H1 (cell line): ENCODE measurements around the gene C2CD3. TPM values are rescaled to one million over a fixed set of nuclear protein-coding genes. Genes with fewer than 3 reads are reported as not detected.

Experiments used
- ATF2 ChIP-seq: IDR thresholded peaks from 2 replicates; pipeline ENCODE4 v1.6.1; 2012; ENCODE audit warnings: low read length, inconsistent platforms
- BCL11A ChIP-seq, 2 experiments: IDR thresholded peaks; one replicate each; pipeline ENCODE4 v1.6.1; 2011; ENCODE audit warnings: low read depth in 2 of 2, low read length in 2 of 2, mild to moderate bottlenecking in 2 of 2
- CBX8 ChIP-seq: fragments of 300-800, 300-1000 bp; sonication (generic); IDR thresholded peaks from 2 replicates; pipeline ENCODE4 v1.7.1; 2016; ENCODE audit warnings: low read depth, low read length, borderline replicate concordance
- CHD2 ChIP-seq: IDR thresholded peaks from 2 replicates; pipeline ENCODE4 v1.6.1; 2012; ENCODE audit warnings: low read length, improper control_type of control experiment
- CHD7 ChIP-seq: fragments of 300-600 bp; sonication (generic); IDR thresholded peaks from 2 replicates; pipeline ENCODE4 v1.7.1; 2012; ENCODE audit warnings: low read length, moderate library complexity, mild to moderate bottlenecking, inconsistent platforms; ENCODE audit not compliant: insufficient replicate concordance
- GTF2F1 ChIP-seq: IDR thresholded peaks from 2 replicates; pipeline ENCODE4 v1.6.1; 2012; ENCODE audit warnings: low read depth, low read length, improper control_type of control experiment, borderline replicate concordance
- MAFK ChIP-seq: IDR thresholded peaks from 2 replicates; pipeline ENCODE4 v1.6.1; 2012; ENCODE audit warnings: low read depth, mild to moderate bottlenecking, improper control_type of control experiment, low read length
- RAD21 ChIP-seq, 2 experiments: IDR thresholded peaks in 1 of 2; conservative IDR thresholded peaks in 1 of 2; 2 replicates each; pipeline ENCODE4 v1.6.1; 2011; ENCODE audit warnings: low read depth in 2 of 2, low read length in 2 of 2, improper control_type of control experiment in 1 of 2, inconsistent platforms in 1 of 2, mild to moderate bottlenecking in 1 of 2, moderate library complexity in 1 of 2
- RBBP5 ChIP-seq: IDR thresholded peaks from 2 replicates; pipeline ENCODE4 v1.7.1; 2012; ENCODE audit warnings: low read depth, mild to moderate bottlenecking, inconsistent platforms, low read length, moderate library complexity, borderline replicate concordance
- SIRT6 ChIP-seq: IDR thresholded peaks from one replicate; pipeline ENCODE4 v1.7.1; 2012; ENCODE audit warnings: low read length, inconsistent platforms
- polyA plus RNA-seq, 7 experiments: library from polyadenylated mRNA; depleted of rRNA in 3 of 7; stranded (reverse) in 5 of 7; unstranded in 2 of 7; fragments of >200 nt in 5 of 7; fragments of 200-250 nt in 2 of 7; gene quantifications; 1 replicate in 5 of 7; 2 replicates in 1 of 7; 4 replicates in 1 of 7; pipeline versions ENCODE4 v1.2.1 to v1.2.3, GENCODE V29; 2011 to 2013; ENCODE audit warnings: missing spikeins in 2 of 7, mixed read lengths in 2 of 7
- total RNA-seq: library from RNA; stranded (reverse); fragmentation: NEBNext Ultra II Directional; extraction: Animal tissue kit (Norgen Biotek cat#: 25700); gene quantifications from 2 replicates; pipeline ENCODE4 v1.2.1, GENCODE V29; 2021

C2CD3 gene
- total and polyA plus RNA-seq, 2 of the 8 experiments (the other 6 are each of a cell fraction or from before 2014, with no cell fraction given), result 11.0 to 29.1 TPM

- no peak for TF ChIP-seq CHD7
- no peak for TF ChIP-seq GTF2F1
- TF ChIP-seq RBBP5, result no peak
- TF ChIP-seq CHD2, result no peak
- TF ChIP-seq CBX8, result no peak
- TF ChIP-seq ATF2, result no peak
- no peak for TF ChIP-seq BCL11A (IDR thresholded peaks at IDR 0.05; ENCODE audit: low read depth in 2 of 2, low read length in 2 of 2)
- no peak for TF ChIP-seq SIRT6
- TF ChIP-seq MAFK, result no peak
- TF ChIP-seq RAD21 (IDR thresholded peaks at IDR 0.05 in 1 of 2, conservative IDR thresholded peaks at IDR 0.05 in 1 of 2; ENCODE audit: low read depth in 2 of 2, low read length in 2 of 2), result no peak
These were observed 93.6 kb downstream of the C2CD3 start (continued) for GRCh38 chr11:74077193-74077592.
